GM19193 (cell line): ENCODE results near the gene RRP36.

ENCODE experiments used
- POLR2A ChIP-seq: IDR thresholded peaks from 4 replicates; pipeline ENCODE4 v1.6.1; 2011; ENCODE audit not compliant: insufficient read depth, insufficient read length; ENCODE audit errors: extremely low read depth

The RRP36 gene, protein sequence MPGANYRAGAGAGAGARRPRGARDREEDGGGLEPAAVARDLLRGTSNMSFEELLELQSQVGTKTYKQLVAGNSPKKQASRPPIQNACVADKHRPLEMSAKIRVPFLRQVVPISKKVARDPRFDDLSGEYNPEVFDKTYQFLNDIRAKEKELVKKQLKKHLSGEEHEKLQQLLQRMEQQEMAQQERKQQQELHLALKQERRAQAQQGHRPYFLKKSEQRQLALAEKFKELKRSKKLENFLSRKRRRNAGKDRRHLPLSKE

DNA sequence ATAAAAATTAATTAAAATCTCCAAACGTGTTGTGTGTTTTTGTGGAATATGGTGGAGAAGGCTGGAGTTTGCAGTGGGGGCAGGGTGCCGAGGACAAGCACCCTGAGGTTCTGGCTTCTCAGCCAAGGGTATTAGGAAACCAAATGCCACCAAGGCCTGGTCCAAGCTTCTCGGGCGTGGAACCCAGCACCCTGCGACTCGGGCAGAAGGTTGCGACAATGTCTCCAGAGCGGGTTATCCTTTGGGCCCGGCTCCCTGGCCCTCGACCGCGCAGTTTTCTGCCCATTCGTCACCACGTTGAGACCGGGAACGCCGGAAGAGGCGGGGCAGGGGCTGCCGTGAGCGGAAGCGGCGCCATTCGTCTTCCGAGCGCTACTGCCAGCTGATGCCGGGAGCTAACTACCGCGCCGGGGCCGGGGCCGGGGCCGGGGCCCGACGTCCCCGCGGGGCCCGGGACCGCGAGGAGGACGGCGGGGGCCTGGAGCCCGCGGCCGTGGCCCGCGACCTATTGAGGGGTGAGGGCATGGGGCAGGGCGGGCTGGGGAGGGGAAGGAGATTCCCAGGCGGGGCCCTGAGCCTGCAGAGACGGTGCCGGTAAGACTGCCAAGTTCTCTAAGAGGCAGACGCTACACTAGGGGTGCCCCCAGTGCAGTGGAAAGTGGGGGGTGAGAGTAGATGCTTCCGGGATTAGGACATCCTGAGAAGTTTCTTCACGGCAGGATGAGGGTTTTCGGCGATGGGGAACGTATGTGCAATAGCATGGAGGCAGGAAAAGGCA is at the start of gene RRP36:
Gene RRP36 (plus strand): TSS at position 354 of the 778 bp plus-strand sequence. CDS start 32 bp downstream, at position 386.
- TF ChIP-seq POLR2A, result peak; percentile 78

GRCh38 chr6:42971746-42972327 is 49.6 kb upstream of the RRP36 start:
- TF ChIP-seq POLR2A, result no peak

- TF ChIP-seq POLR2A, result no peak
Observed at GRCh38 chr6:42973926-42974325, 47.5 kb upstream of the RRP36 start.

- TF ChIP-seq POLR2A, result no peak
Observed at GRCh38 chr6:42974919-42975505, 46.4 kb upstream of the RRP36 start.

DNA sequence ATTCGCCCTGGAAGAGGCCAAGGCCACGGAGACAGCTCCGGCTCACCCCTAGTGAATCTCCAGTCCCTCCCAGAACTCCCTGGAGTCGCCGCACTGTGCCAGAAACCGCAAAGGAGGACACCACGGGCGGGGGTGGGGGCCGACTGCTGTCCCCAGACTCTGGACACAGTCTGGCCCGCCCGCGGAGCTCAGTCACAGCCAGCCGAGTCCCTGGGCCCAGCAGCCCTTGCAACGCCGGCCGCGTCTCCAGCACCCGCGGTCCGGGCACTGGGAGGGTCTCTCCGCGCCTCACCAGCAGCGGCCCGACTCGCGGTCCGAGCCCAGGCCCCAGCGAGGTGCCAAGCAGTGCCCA is 43.0 kb upstream of the RRP36 start:
- TF ChIP-seq POLR2A, result no peak

- TF ChIP-seq POLR2A, result peak; percentile 91
Observed at GRCh38 chr6:42978839-42979522, 42.4 kb upstream of the RRP36 start, which contains the start of gene PEX6. Gene PEX6, minus strand, starts transcription at chr6:42979181. Its CDS starts 31 bp downstream, at chr6:42979150.

GRCh38 chr6:42979523-42980177 is 41.8 kb upstream of the RRP36 start:
- TF ChIP-seq POLR2A, result no peak

DNA sequence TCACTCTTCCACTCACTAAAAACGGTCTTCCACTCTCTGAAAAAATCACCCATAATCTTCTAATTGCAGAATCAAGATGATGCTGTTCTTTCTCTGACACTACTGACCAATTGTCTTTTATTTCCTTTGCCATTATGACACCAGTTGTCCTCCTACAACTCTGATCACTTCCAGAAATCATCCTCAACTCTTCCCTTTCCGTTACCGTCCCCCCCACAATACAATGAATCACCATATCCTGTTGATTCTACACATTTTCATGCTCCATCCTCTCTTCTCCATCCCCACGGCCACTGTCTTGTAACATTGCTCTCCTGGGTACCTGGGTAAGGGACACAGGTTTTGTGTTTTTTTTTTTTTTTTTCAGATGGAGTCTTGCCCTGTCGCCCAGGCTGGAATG is 39.6 kb upstream of the RRP36 start:
- no peak for TF ChIP-seq POLR2A

GRCh38 chr6:42984001-42984923 is 37.2 kb upstream of the RRP36 start, which contains the start of gene PPP2R5D:
Gene PPP2R5D, plus strand, starts transcription at chr6:42984570. Its CDS starts 108 bp downstream, at chr6:42984678.
- TF ChIP-seq POLR2A, result peak; percentile 92

- no peak for TF ChIP-seq POLR2A
Observed at GRCh38 chr6:42984924-42985475, 36.4 kb upstream of the RRP36 start.

DNA sequence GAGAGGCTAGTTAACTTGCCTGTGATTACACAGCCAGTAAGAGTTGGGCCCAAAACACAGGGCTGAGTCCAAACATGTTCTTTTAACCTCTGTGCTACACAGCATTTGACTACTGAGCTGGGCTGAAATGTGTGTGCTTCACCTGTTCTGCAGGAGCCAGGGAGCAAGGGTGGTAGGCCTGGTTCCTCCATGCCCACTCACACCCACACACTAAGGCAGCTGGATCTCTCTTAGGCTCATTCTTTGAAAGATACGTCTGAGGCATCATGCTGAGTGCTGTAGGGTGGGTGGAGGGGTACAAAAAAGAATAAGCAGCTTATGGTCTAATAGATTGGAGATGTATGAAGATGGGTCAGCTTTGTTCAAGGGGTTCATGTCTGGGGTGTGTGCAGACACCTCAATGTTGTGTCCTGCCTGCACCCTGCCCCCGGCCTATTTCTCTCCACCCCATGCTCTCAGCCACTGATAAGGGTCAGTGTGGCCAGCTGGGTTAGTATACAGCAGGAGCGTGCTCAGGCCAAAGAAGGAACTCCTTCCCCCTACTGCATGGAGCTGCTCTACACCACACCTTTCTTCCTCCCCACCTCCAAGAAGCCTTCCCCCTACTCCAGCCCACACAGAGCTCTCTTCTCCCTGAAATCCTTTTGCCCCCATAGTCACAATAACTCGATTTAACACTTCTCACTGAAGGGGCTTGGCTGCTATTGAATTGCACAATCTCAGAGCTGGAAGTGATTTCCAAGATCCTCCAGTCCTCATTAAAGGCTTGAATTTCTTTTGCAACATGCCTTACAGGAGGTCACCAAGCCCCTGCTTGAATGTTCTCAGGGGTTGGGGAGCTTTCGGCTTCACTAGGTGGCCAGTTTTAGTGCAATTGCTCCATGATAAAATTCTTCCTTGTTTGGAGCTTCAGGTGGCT is 33.6 kb upstream of the RRP36 start:
- TF ChIP-seq POLR2A, result no peak

- no peak for TF ChIP-seq POLR2A
Observed at GRCh38 chr6:42988486-42989020, 32.9 kb upstream of the RRP36 start.
